DOHH2 (cell line): ENCODE measurements around the gene USF1.

Experiments used
- EZH2phosphoT487 ChIP-seq: fragments of 200-600 bp; sonication (generic); IDR thresholded peaks from 2 replicates; pipeline ENCODE4 v1.6.1; 2017; ENCODE audit warnings: borderline replicate concordance, mild to moderate bottlenecking, antibody characterized with exemption, low read length, moderate library complexity, mixed read lengths
- TF ChIP-seq, protein P1 (sequence below): fragments of 200-600 bp; sonication (generic); IDR thresholded peaks from one replicate; pipeline ENCODE4 v1.5.1; 2014; ENCODE audit warnings: antibody characterized with exemption, mild to moderate bottlenecking, low read depth, low read length; ENCODE audit not compliant: poor library complexity, severe bottlenecking

DNA sequence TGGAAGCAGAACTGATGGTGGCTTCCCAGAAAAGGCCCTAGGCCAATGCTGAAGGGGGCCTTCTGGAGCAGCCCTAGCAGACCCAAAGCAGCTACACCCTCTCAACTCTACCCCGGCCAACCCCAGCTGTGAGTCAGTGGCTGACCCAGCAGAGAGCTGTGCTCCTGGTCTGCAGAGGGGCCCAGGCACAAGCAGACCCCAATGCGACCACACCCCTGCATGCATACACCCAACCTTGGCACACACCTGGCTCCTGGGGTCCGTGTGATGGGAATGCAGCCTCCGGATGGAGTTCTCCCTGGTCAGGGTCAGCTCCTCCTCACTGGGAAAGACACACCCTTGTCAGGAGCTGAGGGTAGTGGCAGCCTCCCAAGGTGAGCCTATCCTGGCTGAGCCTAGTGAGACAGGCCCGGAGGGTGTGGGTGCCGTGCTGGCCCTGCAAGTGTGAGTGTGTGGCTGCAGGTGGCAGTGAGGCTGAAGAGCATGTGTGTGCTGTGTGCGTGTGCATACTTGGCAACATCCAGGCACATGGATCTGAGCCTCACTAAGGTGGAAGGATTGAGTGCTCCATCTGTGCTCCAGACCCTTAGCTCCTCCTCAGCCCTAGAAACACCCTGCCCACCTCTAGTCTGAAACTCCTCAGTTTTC lies 27.8 kb upstream of the USF1 start:
- TF ChIP-seq, protein P1, sequence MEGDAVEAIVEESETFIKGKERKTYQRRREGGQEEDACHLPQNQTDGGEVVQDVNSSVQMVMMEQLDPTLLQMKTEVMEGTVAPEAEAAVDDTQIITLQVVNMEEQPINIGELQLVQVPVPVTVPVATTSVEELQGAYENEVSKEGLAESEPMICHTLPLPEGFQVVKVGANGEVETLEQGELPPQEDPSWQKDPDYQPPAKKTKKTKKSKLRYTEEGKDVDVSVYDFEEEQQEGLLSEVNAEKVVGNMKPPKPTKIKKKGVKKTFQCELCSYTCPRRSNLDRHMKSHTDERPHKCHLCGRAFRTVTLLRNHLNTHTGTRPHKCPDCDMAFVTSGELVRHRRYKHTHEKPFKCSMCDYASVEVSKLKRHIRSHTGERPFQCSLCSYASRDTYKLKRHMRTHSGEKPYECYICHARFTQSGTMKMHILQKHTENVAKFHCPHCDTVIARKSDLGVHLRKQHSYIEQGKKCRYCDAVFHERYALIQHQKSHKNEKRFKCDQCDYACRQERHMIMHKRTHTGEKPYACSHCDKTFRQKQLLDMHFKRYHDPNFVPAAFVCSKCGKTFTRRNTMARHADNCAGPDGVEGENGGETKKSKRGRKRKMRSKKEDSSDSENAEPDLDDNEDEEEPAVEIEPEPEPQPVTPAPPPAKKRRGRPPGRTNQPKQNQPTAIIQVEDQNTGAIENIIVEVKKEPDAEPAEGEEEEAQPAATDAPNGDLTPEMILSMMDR = no peak
- no peak for TF ChIP-seq EZH2phosphoT487
